ENCODE measurements around the gene WIF1.

DNA sequence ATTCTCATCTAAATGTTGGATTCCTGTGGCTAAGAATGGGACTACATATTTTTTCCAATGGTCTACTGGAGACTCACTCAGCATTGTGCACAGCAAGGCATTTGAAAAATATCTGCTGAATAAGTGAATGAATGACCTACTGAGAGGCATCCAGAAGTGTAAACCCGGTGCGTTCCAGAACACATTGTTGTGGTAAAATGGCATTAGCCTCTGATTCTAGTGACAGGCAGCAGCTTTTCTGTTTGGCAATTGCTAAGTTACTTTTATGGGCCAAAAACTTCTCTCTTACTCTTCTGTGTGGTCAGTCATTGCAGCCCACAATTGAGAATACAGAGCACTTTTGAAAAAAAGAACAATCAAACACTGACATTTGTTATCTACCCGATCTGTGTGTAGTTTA is 36.5 kb downstream of the WIF1 start:
- no peak for TF ChIP-seq CTCF (IDR thresholded peaks at IDR 0.05)
- TF ChIP-seq POLR2A (IDR thresholded peaks at IDR 0.05) = no peak
